Tibial artery (tissue), 4 donors: ENCODE measurements around the gene WDR91.

ENCODE experiments used
- DNase-seq, 2 donors: peaks; one replicate each; pipeline ENCODE4 v3.0.0-alpha.2; 2019
- H3K27ac ChIP-seq, 2 donors: fragments of 200-600 bp; sonication (generic) in 1 of 2; 1 replicate in 1 of 2; 2 replicates in 1 of 2; pipeline ENCODE4 v1.5.1; 2018 to 2019; ENCODE audit warnings: mild to moderate bottlenecking in 1 of 2
- H3K27me3 ChIP-seq, 2 donors: fragments of 200-600 bp; sonication (generic) in 1 of 2; one replicate each; pipeline versions ENCODE4 v1.5.1 to v1.6.0; 2016 to 2019
- H3K36me3 ChIP-seq, 3 donors: fragments of 200-600 bp; sonication (generic) in 2 of 3; one replicate each; pipeline ENCODE4 v1.5.1; 2016 to 2019; ENCODE audit warnings: mild to moderate bottlenecking in 2 of 3
- H3K4me1 ChIP-seq, 4 donors: fragments of 200-600 bp; sonication (generic) in 2 of 4; 1 replicate in 3 of 4; 2 replicates in 1 of 4; pipeline ENCODE4 v1.5.1; 2016 to 2019
- H3K4me3 ChIP-seq, 2 donors: fragments of 200-600 bp; sonication (generic) in 1 of 2; 1 replicate in 1 of 2; 2 replicates in 1 of 2; pipeline ENCODE4 v1.5.1; 2018 to 2019; ENCODE audit warnings: mild to moderate bottlenecking in 2 of 2
- H3K9me3 ChIP-seq, 3 donors: fragments of 200-600 bp; sonication (generic) in 1 of 3; one replicate each; pipeline ENCODE4 v1.5.1; 2016 to 2019
- CTCF ChIP-seq, 2 experiments: fragments of 200-600 bp in 1 of 2; fragments of 450-650 bp in 1 of 2; IDR thresholded peaks; one replicate each; pipeline ENCODE4 v1.5.1; 2017 to 2019; ENCODE audit warnings: antibody characterized with exemption in 2 of 2, mild to moderate bottlenecking in 1 of 2, moderate library complexity in 1 of 2
- intact Hi-C: fragments of 100-400 bp; cut with DNase I; formaldehyde crosslinking; loops from one replicate; pipeline ENCODE4 v1.15.0; 2023; ENCODE audit warnings: low total_unique reads

WDR91 gene

GRCh38 chr7:135245226-135246190 lies 34.2 kb upstream of the WDR91 start:
- Histone ChIP-seq H3K27me3 (peaks cover 0 to 7% of the 10 kb centered on the region in 2 donors), H3K27ac (no peak overlapping the region), H3K4me3 (no peak overlapping the region), H3K4me1 (no peaks in the 10 kb centered on the region), H3K9me3 (no peaks in the 10 kb centered on the region), H3K36me3 (no peaks in the 10 kb centered on the region)
- intact Hi-C loops: no loop called here
- TF ChIP-seq CTCF (IDR thresholded peaks at IDR 0.05): no peak
- no peak for DNase-seq

- Histone ChIP-seq H3K4me1 (no peaks in the 10 kb centered on the region), H3K36me3 (no peaks in the 10 kb centered on the region), H3K27me3 (peaks cover 0 to 7% of the 10 kb centered on the region in 2 donors), H3K4me3 (no peak overlapping the region), H3K27ac (no peak overlapping the region), H3K9me3 (no peaks in the 10 kb centered on the region)
- intact Hi-C loops: no loop called here
- no peak for TF ChIP-seq CTCF (IDR thresholded peaks at IDR 0.05)
- DNase-seq: no peak
These were observed 30.9 kb upstream of the WDR91 start for GRCh38 chr7:135242096-135242684.

DNA sequence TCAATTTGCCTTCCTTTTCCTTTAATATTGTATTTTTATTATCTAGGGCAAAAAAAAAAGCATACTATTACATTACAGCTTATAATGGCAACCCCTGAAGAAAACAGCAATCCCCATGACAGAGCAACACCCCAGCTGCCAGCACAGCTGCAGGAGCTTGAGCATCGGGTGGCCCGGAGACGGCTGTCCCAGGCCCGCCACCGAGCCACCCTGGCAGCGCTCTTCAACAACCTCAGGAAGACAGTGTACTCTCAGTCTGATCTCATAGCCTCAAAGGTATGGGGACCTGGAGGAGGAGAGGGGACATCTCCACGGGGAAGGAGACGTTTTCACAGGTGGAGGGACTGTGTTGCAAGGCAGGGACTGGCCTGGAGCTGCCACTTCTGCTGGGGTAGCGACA lies 29.1 kb upstream of the WDR91 start:
- Histone ChIP-seq H3K36me3 (no peaks in the 10 kb centered on the region), H3K27me3 (peaks cover 0 to 7% of the 10 kb centered on the region in 2 donors), H3K27ac (no peak overlapping the region), H3K9me3 (no peaks in the 10 kb centered on the region), H3K4me1 (no peaks in the 10 kb centered on the region), H3K4me3 (no peak overlapping the region)
- no peak for DNase-seq
- TF ChIP-seq CTCF (IDR thresholded peaks at IDR 0.05): no peak
- intact Hi-C loops: no loop called here

- TF ChIP-seq CTCF (IDR thresholded peaks at IDR 0.05): no peak
- no peak for DNase-seq
- H3K4me3 ChIP-seq: no peak overlapping the region
- no peaks in the 10 kb centered on the region for H3K4me1 ChIP-seq
- no peak overlapping the region for H3K27ac ChIP-seq
- peaks cover 0 to 7% of the 10 kb centered on the region in 2 donors for H3K27me3 ChIP-seq
- H3K9me3 ChIP-seq: no peaks in the 10 kb centered on the region
- intact Hi-C loops: no loop called here
- no peaks in the 10 kb centered on the region for H3K36me3 ChIP-seq
These were observed 27.9 kb upstream of the WDR91 start for GRCh38 chr7:135239263-135239662.

DNA sequence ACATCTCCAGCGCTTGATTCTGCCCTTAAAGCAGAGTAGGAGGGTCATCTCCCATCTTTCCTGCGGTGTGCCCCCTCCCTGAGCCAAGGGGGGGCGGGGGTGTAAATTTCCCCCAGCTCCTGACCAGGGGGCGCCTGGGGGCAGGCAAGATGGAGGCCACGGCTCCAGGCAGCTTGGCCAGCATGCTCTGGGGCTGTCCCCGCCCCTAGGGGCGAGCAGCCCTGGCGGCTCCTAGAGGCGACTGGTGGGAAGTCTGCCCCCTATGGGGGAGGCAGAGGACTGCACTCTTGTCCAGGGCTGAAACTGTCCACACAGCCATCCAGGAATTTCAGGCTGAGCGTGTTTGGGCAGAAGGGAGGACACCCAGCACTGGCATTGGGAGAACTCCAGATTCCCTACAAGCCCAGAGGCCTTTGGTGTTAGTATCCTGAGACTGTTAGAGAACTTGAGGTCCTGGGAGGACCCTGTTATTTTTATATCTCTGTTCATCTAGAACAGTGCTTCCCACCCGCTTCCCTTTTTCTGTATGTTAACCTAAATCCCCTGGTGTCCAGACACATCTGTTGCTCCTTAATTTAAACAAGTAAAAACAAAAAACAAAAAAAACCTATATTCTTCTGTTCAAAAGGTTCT lies 26.9 kb upstream of the WDR91 start:
- no peaks in the 10 kb centered on the region for H3K36me3 ChIP-seq
- intact Hi-C loops: no loop called here
- no peak for TF ChIP-seq CTCF (IDR thresholded peaks at IDR 0.05)
- no peak overlapping the region for H3K4me3 ChIP-seq
- DNase-seq: no peak
- H3K27me3 ChIP-seq: peaks cover 0 to 7% of the 10 kb centered on the region in 2 donors
- no peak overlapping the region for H3K27ac ChIP-seq
- H3K4me1 ChIP-seq: no peaks in the 10 kb centered on the region
- H3K9me3 ChIP-seq: no peaks in the 10 kb centered on the region
